HG03378 (cell line): Measurements from ENCODE around the gene EPX.

Experiments used
- ATAC-seq: cut with Tn5 transposase; IDR thresholded peaks from one replicate; pipeline ENCODE4 v1.9.1; 2021; ENCODE audit warnings: mild to moderate bottlenecking, moderate library complexity; ENCODE audit not compliant: unreplicated experiment

EPX gene

GRCh38 chr17:58224315-58224714 is 31.8 kb downstream of the EPX start:
- no peak for ATAC-seq

- no peak for ATAC-seq
These were observed 35.2 kb downstream of the EPX start for GRCh38 chr17:58227733-58228132.

GRCh38 chr17:58228679-58229078 is 36.2 kb downstream of the EPX start:
- no peak for ATAC-seq

GRCh38 chr17:58229384-58229783 is 36.9 kb downstream of the EPX start:
- no peak for ATAC-seq

- no peak for ATAC-seq
These were observed 37.4 kb downstream of the EPX start for GRCh38 chr17:58229881-58230280.

GRCh38 chr17:58231641-58232040 is 39.1 kb downstream of the EPX start:
- ATAC-seq = no peak

- ATAC-seq = peak; percentile 72
These were observed 40.2 kb downstream of the EPX start for GRCh38 chr17:58232707-58233156.

- peak; percentile 44 for ATAC-seq
These were observed 41.0 kb downstream of the EPX start for GRCh38 chr17:58233543-58233942.

GRCh38 chr17:58234512-58234911 is 42.0 kb downstream of the EPX start:
- ATAC-seq = no peak

- no peak for ATAC-seq
These were observed 43.3 kb downstream of the EPX start for GRCh38 chr17:58235821-58236220.

- ATAC-seq = no peak
These were observed 43.9 kb downstream of the EPX start for GRCh38 chr17:58236394-58236793.

GRCh38 chr17:58238147-58238634 is 45.7 kb downstream of the EPX start, which contains the start of gene LPO:
LPO (plus strand) TSS chr17:58238584; CDS start chr17:58242980, 4,396 bp downstream.
- no peak for ATAC-seq

GRCh38 chr17:58239987-58240386 is 47.5 kb downstream of the EPX start:
- no peak for ATAC-seq

- no peak for ATAC-seq
These were observed 49.8 kb downstream of the EPX start for GRCh38 chr17:58242171-58242784.

- no peak for ATAC-seq
These were observed 52.4 kb downstream of the EPX start for GRCh38 chr17:58244963-58245362.

GRCh38 chr17:58245428-58246103 is 53.0 kb downstream of the EPX start:
- no peak for ATAC-seq

GRCh38 chr17:58246104-58246740 is 53.7 kb downstream of the EPX start:
- ATAC-seq = no peak

- ATAC-seq = no peak
These were observed 54.3 kb downstream of the EPX start for GRCh38 chr17:58246781-58247180.

GRCh38 chr17:58247511-58248363 is 55.2 kb downstream of the EPX start:
- ATAC-seq = no peak

- ATAC-seq = no peak
These were observed 56.4 kb downstream of the EPX start for GRCh38 chr17:58248955-58249269.
